OCI-LY3 (cell line): ENCODE results near the gene ZMYND12.

Experiments used
- EZH2phosphoT487 ChIP-seq: fragments of 200-600 bp; shearing (Covaris generic); IDR thresholded peaks from 2 replicates; pipeline ENCODE4 v1.6.1; 2018; ENCODE audit warnings: antibody characterized with exemption, mixed run types, low read depth
- TF ChIP-seq, protein P1 (sequence below): fragments of 200-600, 300-600 bp; sonication (generic); IDR thresholded peaks from 2 replicates; pipeline ENCODE4 v1.5.1; 2014; ENCODE audit warnings: antibody characterized with exemption, low read length, low read depth

DNA sequence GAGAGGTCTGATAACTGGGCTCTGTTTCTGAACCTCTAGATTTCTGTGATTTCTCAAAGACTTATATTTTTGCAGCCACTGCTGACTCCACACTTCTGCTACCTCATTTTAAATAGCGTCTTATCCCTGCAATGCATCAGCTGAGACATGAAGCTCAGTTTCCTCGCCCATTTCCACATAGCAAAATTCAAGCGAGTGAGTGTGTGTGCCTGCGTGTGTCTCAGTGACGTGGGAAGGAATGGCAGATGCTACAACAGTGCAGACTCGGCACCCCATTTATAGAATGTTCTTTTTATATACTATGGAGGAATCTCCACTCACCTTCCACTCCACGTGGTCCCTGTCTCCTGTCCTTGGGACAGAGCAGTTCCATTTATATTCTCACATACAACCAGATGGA is 35.7 kb downstream of the ZMYND12 start:
- TF ChIP-seq, protein P1, sequence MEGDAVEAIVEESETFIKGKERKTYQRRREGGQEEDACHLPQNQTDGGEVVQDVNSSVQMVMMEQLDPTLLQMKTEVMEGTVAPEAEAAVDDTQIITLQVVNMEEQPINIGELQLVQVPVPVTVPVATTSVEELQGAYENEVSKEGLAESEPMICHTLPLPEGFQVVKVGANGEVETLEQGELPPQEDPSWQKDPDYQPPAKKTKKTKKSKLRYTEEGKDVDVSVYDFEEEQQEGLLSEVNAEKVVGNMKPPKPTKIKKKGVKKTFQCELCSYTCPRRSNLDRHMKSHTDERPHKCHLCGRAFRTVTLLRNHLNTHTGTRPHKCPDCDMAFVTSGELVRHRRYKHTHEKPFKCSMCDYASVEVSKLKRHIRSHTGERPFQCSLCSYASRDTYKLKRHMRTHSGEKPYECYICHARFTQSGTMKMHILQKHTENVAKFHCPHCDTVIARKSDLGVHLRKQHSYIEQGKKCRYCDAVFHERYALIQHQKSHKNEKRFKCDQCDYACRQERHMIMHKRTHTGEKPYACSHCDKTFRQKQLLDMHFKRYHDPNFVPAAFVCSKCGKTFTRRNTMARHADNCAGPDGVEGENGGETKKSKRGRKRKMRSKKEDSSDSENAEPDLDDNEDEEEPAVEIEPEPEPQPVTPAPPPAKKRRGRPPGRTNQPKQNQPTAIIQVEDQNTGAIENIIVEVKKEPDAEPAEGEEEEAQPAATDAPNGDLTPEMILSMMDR: no peak
- TF ChIP-seq EZH2phosphoT487: no peak
